Measurements from ENCODE around the gene FGF18.

DNA sequence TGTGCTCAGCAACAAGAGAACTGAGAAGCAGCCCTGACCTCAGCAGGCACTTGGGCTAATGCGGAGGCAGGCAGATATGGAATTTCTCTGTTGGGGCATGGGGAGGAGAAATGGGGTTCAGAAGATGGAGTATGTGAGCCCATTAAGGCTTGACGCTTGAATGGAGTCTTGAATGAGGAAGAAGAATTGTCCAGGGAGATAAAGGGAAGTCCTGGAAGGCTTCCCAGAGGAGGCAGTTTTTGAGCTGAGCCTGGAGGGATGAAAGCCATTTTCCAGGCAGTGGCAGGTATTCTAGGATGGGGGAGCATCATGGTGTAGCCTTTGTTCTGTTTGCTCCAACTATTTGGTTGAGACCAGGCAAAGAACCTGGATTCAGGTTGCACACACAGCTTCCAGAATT lies 34.5 kb downstream of the FGF18 start:
- TF ChIP-seq, protein P1, sequence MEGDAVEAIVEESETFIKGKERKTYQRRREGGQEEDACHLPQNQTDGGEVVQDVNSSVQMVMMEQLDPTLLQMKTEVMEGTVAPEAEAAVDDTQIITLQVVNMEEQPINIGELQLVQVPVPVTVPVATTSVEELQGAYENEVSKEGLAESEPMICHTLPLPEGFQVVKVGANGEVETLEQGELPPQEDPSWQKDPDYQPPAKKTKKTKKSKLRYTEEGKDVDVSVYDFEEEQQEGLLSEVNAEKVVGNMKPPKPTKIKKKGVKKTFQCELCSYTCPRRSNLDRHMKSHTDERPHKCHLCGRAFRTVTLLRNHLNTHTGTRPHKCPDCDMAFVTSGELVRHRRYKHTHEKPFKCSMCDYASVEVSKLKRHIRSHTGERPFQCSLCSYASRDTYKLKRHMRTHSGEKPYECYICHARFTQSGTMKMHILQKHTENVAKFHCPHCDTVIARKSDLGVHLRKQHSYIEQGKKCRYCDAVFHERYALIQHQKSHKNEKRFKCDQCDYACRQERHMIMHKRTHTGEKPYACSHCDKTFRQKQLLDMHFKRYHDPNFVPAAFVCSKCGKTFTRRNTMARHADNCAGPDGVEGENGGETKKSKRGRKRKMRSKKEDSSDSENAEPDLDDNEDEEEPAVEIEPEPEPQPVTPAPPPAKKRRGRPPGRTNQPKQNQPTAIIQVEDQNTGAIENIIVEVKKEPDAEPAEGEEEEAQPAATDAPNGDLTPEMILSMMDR (conservative IDR thresholded peaks at IDR 0.05; ENCODE audit: low read depth in 2 of 2) = no peak
- no peak for TF ChIP-seq POLR2AphosphoS5 (IDR thresholded peaks at IDR 0.05; ENCODE audit: low read depth)
- TF ChIP-seq EZH2 (IDR thresholded peaks at IDR 0.05; ENCODE audit: low read depth, unreplicated experiment) = no peak
- TF ChIP-seq EZH2phosphoT487 (IDR thresholded peaks at IDR 0.05; ENCODE audit: unreplicated experiment) = no peak
- TF ChIP-seq NANOG (IDR thresholded peaks at IDR 0.05; ENCODE audit: borderline replicate concordance) = no peak
- TF ChIP-seq JUNB (IDR thresholded peaks at IDR 0.05; ENCODE audit: unreplicated experiment) = no peak
- no peak for TF ChIP-seq ZNF114 (CRISPR knock-in tag; IDR thresholded peaks at IDR 0.05)
- no peak for TF ChIP-seq CREB1 (CRISPR knock-in tag; IDR thresholded peaks at IDR 0.05; ENCODE audit: low read depth)
- TF ChIP-seq, protein P2, sequence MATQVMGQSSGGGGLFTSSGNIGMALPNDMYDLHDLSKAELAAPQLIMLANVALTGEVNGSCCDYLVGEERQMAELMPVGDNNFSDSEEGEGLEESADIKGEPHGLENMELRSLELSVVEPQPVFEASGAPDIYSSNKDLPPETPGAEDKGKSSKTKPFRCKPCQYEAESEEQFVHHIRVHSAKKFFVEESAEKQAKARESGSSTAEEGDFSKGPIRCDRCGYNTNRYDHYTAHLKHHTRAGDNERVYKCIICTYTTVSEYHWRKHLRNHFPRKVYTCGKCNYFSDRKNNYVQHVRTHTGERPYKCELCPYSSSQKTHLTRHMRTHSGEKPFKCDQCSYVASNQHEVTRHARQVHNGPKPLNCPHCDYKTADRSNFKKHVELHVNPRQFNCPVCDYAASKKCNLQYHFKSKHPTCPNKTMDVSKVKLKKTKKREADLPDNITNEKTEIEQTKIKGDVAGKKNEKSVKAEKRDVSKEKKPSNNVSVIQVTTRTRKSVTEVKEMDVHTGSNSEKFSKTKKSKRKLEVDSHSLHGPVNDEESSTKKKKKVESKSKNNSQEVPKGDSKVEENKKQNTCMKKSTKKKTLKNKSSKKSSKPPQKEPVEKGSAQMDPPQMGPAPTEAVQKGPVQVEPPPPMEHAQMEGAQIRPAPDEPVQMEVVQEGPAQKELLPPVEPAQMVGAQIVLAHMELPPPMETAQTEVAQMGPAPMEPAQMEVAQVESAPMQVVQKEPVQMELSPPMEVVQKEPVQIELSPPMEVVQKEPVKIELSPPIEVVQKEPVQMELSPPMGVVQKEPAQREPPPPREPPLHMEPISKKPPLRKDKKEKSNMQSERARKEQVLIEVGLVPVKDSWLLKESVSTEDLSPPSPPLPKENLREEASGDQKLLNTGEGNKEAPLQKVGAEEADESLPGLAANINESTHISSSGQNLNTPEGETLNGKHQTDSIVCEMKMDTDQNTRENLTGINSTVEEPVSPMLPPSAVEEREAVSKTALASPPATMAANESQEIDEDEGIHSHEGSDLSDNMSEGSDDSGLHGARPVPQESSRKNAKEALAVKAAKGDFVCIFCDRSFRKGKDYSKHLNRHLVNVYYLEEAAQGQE (IDR thresholded peaks at IDR 0.05; ENCODE audit: unreplicated experiment) = no peak
- TF ChIP-seq STAT1 (IDR thresholded peaks at IDR 0.05; ENCODE audit: unreplicated experiment) = no peak
- TF ChIP-seq ETS1 (IDR thresholded peaks at IDR 0.05) = no peak
- no peak for TF ChIP-seq ZNF331 (CRISPR knock-in tag; IDR thresholded peaks at IDR 0.05; ENCODE audit: low read depth)
- no peak for TF ChIP-seq ZNF462 (CRISPR knock-in tag; IDR thresholded peaks at IDR 0.05)
